Spleen (tissue), 11 donors: Measurements from ENCODE around the gene DSCAML1. TPM values are rescaled to one million over a fixed set of nuclear protein-coding genes. Genes with fewer than 3 reads are reported as not detected.

Experiments used
- DNase-seq: peaks from one replicate; pipeline ENCODE4 v3.0.0-alpha.2; 2020
- H3K27ac ChIP-seq, 8 donors: fragments of 200-600 bp; sonication (generic) in 7 of 8; 1 replicate in 4 of 8; 2 replicates in 4 of 8; pipeline versions ENCODE4 v1.5.0 to v1.8.0; 2016 to 2021; ENCODE audit warnings: inconsistent platforms in 4 of 8, mild to moderate bottlenecking in 4 of 8, moderate library complexity in 1 of 8
- H3K27me3 ChIP-seq, 7 donors: fragments of 200-600 bp; sonication (generic) in 6 of 7; replicated peaks in 1 of 7; 1 replicate in 4 of 7; 2 replicates in 3 of 7; pipeline versions ENCODE4 v1.5.0 to v1.8.0; 2016 to 2021; ENCODE audit warnings: inconsistent platforms in 3 of 7, mild to moderate bottlenecking in 1 of 7
- H3K36me3 ChIP-seq, 6 donors: fragments of 200-600 bp; sonication (generic) in 5 of 6; 1 replicate in 4 of 6; 2 replicates in 2 of 6; pipeline versions ENCODE4 v1.5.0 to v1.8.0; 2016 to 2021; ENCODE audit warnings: inconsistent platforms in 2 of 6
- H3K4me1 ChIP-seq, 6 donors: fragments of 200-600 bp; sonication (generic) in 5 of 6; 1 replicate in 3 of 6; 2 replicates in 3 of 6; pipeline versions ENCODE4 v1.5.0 to v1.8.0; 2016 to 2021; ENCODE audit warnings: inconsistent platforms in 3 of 6
- H3K4me3 ChIP-seq, 8 donors: fragments of 200-600 bp; sonication (generic) in 7 of 8; 1 replicate in 4 of 8; 2 replicates in 4 of 8; pipeline versions ENCODE4 v1.5.0 to v1.8.0; 2016 to 2021; ENCODE audit warnings: inconsistent platforms in 4 of 8, mild to moderate bottlenecking in 4 of 8, moderate library complexity in 2 of 8
- H3K9me3 ChIP-seq, 8 donors: fragments of 200-600 bp; sonication (generic) in 7 of 8; 1 replicate in 4 of 8; 2 replicates in 4 of 8; pipeline versions ENCODE4 v1.5.0 to v1.8.0; 2016 to 2021; ENCODE audit warnings: inconsistent platforms in 4 of 8
- POLR2A ChIP-seq, 3 donors: fragments of 450-650 bp; IDR thresholded peaks; one replicate each; pipeline ENCODE4 v1.5.1; 2017; ENCODE audit warnings: antibody characterized with exemption in 3 of 3, mild to moderate bottlenecking in 1 of 3
- POLR2AphosphoS5 ChIP-seq, 3 donors: sonication (generic); formaldehyde crosslinking; IDR thresholded peaks; one replicate each; pipeline ENCODE4 v1.5.1; 2017; ENCODE audit warnings: antibody characterized with exemption in 3 of 3
- WGBS, 5 donors: extraction: QIAGEN DNeasy Blood & Tissue Kit in 3 of 5; methylation state at CpG; one replicate each; pipeline versions ENCODE4 v1.1.5 to v1.1.7; 2013 to 2018; 5-methylcytosine and 5-hydroxymethylcytosine counted together
- intact Hi-C: fragments of 100-400 bp; cut with DNase I; formaldehyde crosslinking; loops from one replicate; pipeline ENCODE4 v1.15.0; 2023; ENCODE audit warnings: low total_unique reads
- polyA plus RNA-seq, 3 donors: library from polyadenylated mRNA; stranded (reverse); fragments of 200-250 nt; gene quantifications; one replicate each; pipeline ENCODE4 v1.2.1, GENCODE V29; 2013
- total RNA-seq, 7 donors: library from RNA; depleted of rRNA in 3 of 7; stranded (reverse); fragments of >200 nt in 3 of 7; fragmentation: NEBNext Ultra II Directional in 4 of 7; extraction: Animal tissue kit (Norgen Biotek cat#: 25700) in 4 of 7; gene quantifications; one replicate each; pipeline versions ENCODE4 v1.1.0 to v1.2.1, GENCODE V29; 2016 to 2021
- TF ChIP-seq, protein P1 (sequence below), 11 experiments: fragments of 200-600 bp in 7 of 11; fragments of 450-650 bp in 4 of 11; sonication (generic) in 4 of 11; IDR thresholded peaks in 8 of 11; conservative IDR thresholded peaks in 3 of 11; 1 replicate in 7 of 11; 2 replicates in 4 of 11; pipeline versions ENCODE4 v1.4.0 to v1.8.0; 2016 to 2021; ENCODE audit warnings: antibody characterized with exemption in 11 of 11, inconsistent platforms in 4 of 11, mild to moderate bottlenecking in 1 of 11
- donor health status: healthy with polysubstance abuse.
- donor health status: DM: no; HTN: no; CAD: no; lungs with moderate emphysema.
- donor health status: DM: no; HTN: no; CAD: no.
- donor health status: Bipolar disorder and iron deficiency.
- donor health status: healthy.
- donor health status: DM: no; HTN: no; CAD: no.
- donor health status: DM: yes; HTN: yes; CAD: no.

DSCAML1 gene
- total and polyA plus RNA-seq, 10 donors, result 0.07 to 10.7 (median 2.3) TPM

DNA sequence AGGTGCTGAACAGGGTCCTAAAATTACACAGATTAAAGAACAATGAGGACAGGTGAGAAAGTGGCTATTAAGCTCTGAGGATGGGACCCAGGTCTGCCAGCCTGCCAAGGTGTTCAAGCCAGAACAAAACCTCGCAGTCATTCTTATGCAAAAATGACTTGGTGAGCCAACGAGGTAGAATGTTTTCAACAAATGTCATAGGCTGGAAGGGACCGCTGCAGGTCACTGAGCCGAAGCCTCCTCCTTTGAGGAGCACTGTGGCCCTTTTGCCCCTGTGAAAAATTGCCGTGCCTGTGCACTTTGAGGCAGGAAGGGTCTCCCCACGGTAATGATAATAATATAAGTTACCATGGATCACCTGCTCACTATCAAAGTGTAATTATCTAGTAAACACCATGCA is 216.2 kb downstream of the DSCAML1 start:
- Histone ChIP-seq H3K9me3 (no peaks in the 10 kb centered on the region), H3K27ac (no peak overlapping the region), H3K4me3 (no peak overlapping the region), H3K36me3 (no peaks in the 10 kb centered on the region), H3K27me3 (peaks cover 0 to 6% (median 0%) of the 10 kb centered on the region in 7 donors), H3K4me1 (no peaks in the 10 kb centered on the region)
- 73 to 85% (median 75%) methylated on average over 6 of the region's 6 CpGs for WGBS, 5 donors
- intact Hi-C loops, result no loop called here
- TF ChIP-seq, protein P1, sequence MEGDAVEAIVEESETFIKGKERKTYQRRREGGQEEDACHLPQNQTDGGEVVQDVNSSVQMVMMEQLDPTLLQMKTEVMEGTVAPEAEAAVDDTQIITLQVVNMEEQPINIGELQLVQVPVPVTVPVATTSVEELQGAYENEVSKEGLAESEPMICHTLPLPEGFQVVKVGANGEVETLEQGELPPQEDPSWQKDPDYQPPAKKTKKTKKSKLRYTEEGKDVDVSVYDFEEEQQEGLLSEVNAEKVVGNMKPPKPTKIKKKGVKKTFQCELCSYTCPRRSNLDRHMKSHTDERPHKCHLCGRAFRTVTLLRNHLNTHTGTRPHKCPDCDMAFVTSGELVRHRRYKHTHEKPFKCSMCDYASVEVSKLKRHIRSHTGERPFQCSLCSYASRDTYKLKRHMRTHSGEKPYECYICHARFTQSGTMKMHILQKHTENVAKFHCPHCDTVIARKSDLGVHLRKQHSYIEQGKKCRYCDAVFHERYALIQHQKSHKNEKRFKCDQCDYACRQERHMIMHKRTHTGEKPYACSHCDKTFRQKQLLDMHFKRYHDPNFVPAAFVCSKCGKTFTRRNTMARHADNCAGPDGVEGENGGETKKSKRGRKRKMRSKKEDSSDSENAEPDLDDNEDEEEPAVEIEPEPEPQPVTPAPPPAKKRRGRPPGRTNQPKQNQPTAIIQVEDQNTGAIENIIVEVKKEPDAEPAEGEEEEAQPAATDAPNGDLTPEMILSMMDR (IDR thresholded peaks at IDR 0.05 in 8 of 11, conservative IDR thresholded peaks at IDR 0.05 in 3 of 11), result no peak
- TF ChIP-seq POLR2A (IDR thresholded peaks at IDR 0.05), result no peak
- no peak for TF ChIP-seq POLR2AphosphoS5 (IDR thresholded peaks at IDR 0.05)
- peak; percentile 14 for DNase-seq

GRCh38 chr11:117579161-117579560 is 217.9 kb downstream of the DSCAML1 start:
- 53 to 68% (median 57%) methylated on average over 2 of the region's 2 CpGs for WGBS, 5 donors

GRCh38 chr11:117575856-117576255 is 221.2 kb downstream of the DSCAML1 start:
- TF ChIP-seq POLR2AphosphoS5 (IDR thresholded peaks at IDR 0.05) (no peak), POLR2A (IDR thresholded peaks at IDR 0.05) (no peak)
- TF ChIP-seq, protein P1 (IDR thresholded peaks at IDR 0.05 in 8 of 11, conservative IDR thresholded peaks at IDR 0.05 in 3 of 11), result no peak

More at GRCh38 chr11:117579161-117579560, 217.9 kb downstream of the DSCAML1 start:
- H3K27ac ChIP-seq, result no peak overlapping the region
- intact Hi-C loops, result no loop called here
- H3K4me1 ChIP-seq, result no peaks in the 10 kb centered on the region
- H3K4me3 ChIP-seq, result no peak overlapping the region
- TF ChIP-seq POLR2AphosphoS5 (IDR thresholded peaks at IDR 0.05) (no peak), POLR2A (IDR thresholded peaks at IDR 0.05) (no peak)
- TF ChIP-seq, protein P1 (IDR thresholded peaks at IDR 0.05 in 8 of 11, conservative IDR thresholded peaks at IDR 0.05 in 3 of 11), result no peak
- peaks cover 0 to 6% (median 0%) of the 10 kb centered on the region in 7 donors for H3K27me3 ChIP-seq
- no peaks in the 10 kb centered on the region for H3K36me3 ChIP-seq
- DNase-seq, result peak; percentile 25
- H3K9me3 ChIP-seq, result no peaks in the 10 kb centered on the region

GRCh38 chr11:117574551-117574950 is 222.5 kb downstream of the DSCAML1 start:
- H3K4me1 ChIP-seq, result peaks cover 0 to 6% (median 0%) of the 10 kb centered on the region in 6 donors
- DNase-seq, result no peak
- H3K27ac ChIP-seq, result no peak overlapping the region
- H3K9me3 ChIP-seq, result no peaks in the 10 kb centered on the region
- no peaks in the 10 kb centered on the region for H3K36me3 ChIP-seq
- intact Hi-C loops, result no loop called here
- TF ChIP-seq, protein P1 (IDR thresholded peaks at IDR 0.05 in 8 of 11, conservative IDR thresholded peaks at IDR 0.05 in 3 of 11), result no peak
- no peak for TF ChIP-seq POLR2A (IDR thresholded peaks at IDR 0.05)
- no peak for TF ChIP-seq POLR2AphosphoS5 (IDR thresholded peaks at IDR 0.05)
- H3K27me3 ChIP-seq, result peaks cover 0 to 6% (median 0%) of the 10 kb centered on the region in 7 donors
- 89 to 100% (median 93%) methylated on average over 3 of the region's 3 CpGs for WGBS, 5 donors
- H3K4me3 ChIP-seq, result no peak overlapping the region

More at GRCh38 chr11:117575856-117576255, 221.2 kb downstream of the DSCAML1 start:
- Histone ChIP-seq H3K4me1 (peaks cover 0 to 6% (median 0%) of the 10 kb centered on the region in 6 donors), H3K27me3 (peaks cover 0 to 6% (median 0%) of the 10 kb centered on the region in 7 donors), H3K9me3 (no peaks in the 10 kb centered on the region), H3K27ac (no peak overlapping the region), H3K4me3 (no peak overlapping the region), H3K36me3 (no peaks in the 10 kb centered on the region)
- intact Hi-C loops, result no loop called here
- peak; percentile 29 for DNase-seq
- 84 to 93% (median 88%) methylated on average over 4 of the region's 4 CpGs for WGBS, 5 donors
